OCI-LY7 (cell line): ENCODE results near the gene SPINK5. TPM values are rescaled to one million over a fixed set of nuclear protein-coding genes. Genes with fewer than 3 reads are reported as not detected.

Experiments
- BruUV-seq: library from RNA; stranded (reverse); fragments of 400-500 nt; replicated peaks from 2 replicates; lab custom pipeline; 2021; lab: Mats Ljungman, UMichigan
- CTCF ChIA-PET: fragments of 300-600 bp; sonication (Branson Sonifier 250); formaldehyde crosslinking; loops from one replicate; lab custom pipeline; 2022; ENCODE audit warnings: antibody characterized with exemption; ENCODE audit not compliant: unreplicated experiment; lab: Charles Lee
- POLR2A ChIA-PET: fragments of 300-600 bp; sonication (Branson Sonifier 250); formaldehyde crosslinking; loops from one replicate; lab custom pipeline; 2022; ENCODE audit warnings: antibody characterized with exemption; lab: Charles Lee
- DNase-seq: peaks from one replicate; pipeline ENCODE4 v3.0.0-alpha.2; 2015; ENCODE audit warnings: low spot score
- H2AFZ ChIP-seq: fragments of 200-600 bp; sonication (generic), shearing (Covaris generic); 2 replicates; pipeline ENCODE4 v1.6.1; 2014; ENCODE audit warnings: mild to moderate bottlenecking, antibody characterized with exemption, low read length, moderate library complexity
- H3K27ac ChIP-seq: fragments of 200-600 bp; sonication (generic); 2 replicates; pipeline ENCODE4 v1.5.1; 2014; ENCODE audit warnings: mixed run types, low read depth, mild to moderate bottlenecking, moderate library complexity, low read length, inconsistent platforms; ENCODE audit not compliant: poor library complexity, severe bottlenecking
- H3K36me3 ChIP-seq: fragments of 200-600 bp; sonication (generic); 2 replicates; pipeline ENCODE4 v1.6.1; 2014; ENCODE audit warnings: mild to moderate bottlenecking, antibody characterized with exemption, low read length, moderate library complexity, mixed read lengths; ENCODE audit not compliant: insufficient read depth
- H3K4me1 ChIP-seq: fragments of 200-600 bp; sonication (generic); 2 replicates; pipeline ENCODE4 v1.5.1; 2014; ENCODE audit warnings: mild to moderate bottlenecking, low read length; ENCODE audit not compliant: insufficient read depth, poor library complexity, severe bottlenecking
- H3K4me2 ChIP-seq: fragments of 200-600 bp; sonication (generic); 2 replicates; pipeline ENCODE4 v1.6.1; 2014; ENCODE audit warnings: mild to moderate bottlenecking, low read length
- H3K4me3 ChIP-seq: fragments of 200-600 bp; sonication (generic); 2 replicates; pipeline ENCODE4 v1.5.1; 2014; ENCODE audit warnings: mild to moderate bottlenecking, low read depth, low read length; ENCODE audit not compliant: poor library complexity, severe bottlenecking
- H3K79me2 ChIP-seq: fragments of 200-600 bp; sonication (generic); 2 replicates; pipeline ENCODE4 v1.6.1; 2016; ENCODE audit warnings: low read depth, mild to moderate bottlenecking, low read length, moderate library complexity, mixed read lengths; ENCODE audit not compliant: insufficient read depth
- H3K9me2 ChIP-seq: fragments of 200-600 bp; sonication (generic); 2 replicates; pipeline ENCODE4 v1.6.1; 2016; ENCODE audit warnings: mild to moderate bottlenecking, low read length, mixed read lengths; ENCODE audit not compliant: insufficient read depth
- H3K9me3 ChIP-seq: fragments of 200-600 bp; sonication (generic); 2 replicates; pipeline ENCODE4 v1.6.1; 2014; ENCODE audit warnings: mild to moderate bottlenecking, mixed run types, low read length, mixed read lengths
- H4K20me1 ChIP-seq: fragments of 200-600 bp; sonication (generic); 2 replicates; pipeline ENCODE4 v1.6.1; 2014; ENCODE audit warnings: mild to moderate bottlenecking, antibody characterized with exemption, low read length, moderate library complexity, mixed read lengths; ENCODE audit not compliant: insufficient read depth
- CTCF ChIP-seq: fragments of 200-600 bp; sonication (generic); conservative IDR thresholded peaks from 2 replicates; pipeline ENCODE4 v1.5.1; 2014; ENCODE audit warnings: mild to moderate bottlenecking, antibody characterized with exemption, low read length, moderate library complexity, mixed read lengths
- EZH2phosphoT487 ChIP-seq: fragments of 200-600 bp; sonication (generic); IDR thresholded peaks from 2 replicates; pipeline ENCODE4 v1.6.1; 2018; ENCODE audit warnings: low read depth, borderline replicate concordance, mild to moderate bottlenecking, mixed run types, antibody characterized with exemption, low read length, moderate library complexity, mixed read lengths
- intact Hi-C: fragments of 100-400 bp; cut with micrococcal nuclease; formaldehyde crosslinking; loops from one replicate; pipeline ENCODE4 v1.10.0; 2022; ENCODE audit not compliant: unreplicated experiment
- total RNA-seq, 2 experiments: library from RNA; depleted of rRNA in 1 of 2; stranded (reverse); fragments of >200 nt in 1 of 2; shearing (Covaris generic) in 1 of 2; gene quantifications; 2 replicates each; pipeline ENCODE4 v1.2.3, GENCODE V29; 2014 to 2022

The SPINK5 gene
- total RNA-seq, 2 experiments from 2014 or later: not detected

- H3K9me3 ChIP-seq: no peaks in the 10 kb centered on the region
- H4K20me1 ChIP-seq: no peaks in the 10 kb centered on the region
- ChIA-PET POLR2A (interaction anchor here (0.6 to 1.0 kb wide), 2 partner anchors 13 to 201 kb away, joined by 3 read pairs; no protein-coding TSS in a partner anchor), CTCF (no interaction called here)
- intact Hi-C loops: no loop called here
- no peaks in the 10 kb centered on the region for H3K9me2 ChIP-seq
- H3K4me3 ChIP-seq: no peak overlapping the region
- DNase-seq: no peak
- BruUV-seq: no TSS peak
- H2AFZ ChIP-seq: no peak overlapping the region
- no peaks in the 10 kb centered on the region for H3K79me2 ChIP-seq
- no peaks in the 10 kb centered on the region for H3K4me1 ChIP-seq
- no peak overlapping the region for H3K27ac ChIP-seq
- no peak overlapping the region for H3K4me2 ChIP-seq
- no peak for TF ChIP-seq CTCF
- TF ChIP-seq EZH2phosphoT487: no peak
- no peaks in the 10 kb centered on the region for H3K36me3 ChIP-seq
These were observed 43.4 kb upstream of the SPINK5 start for GRCh38 chr5:148020257-148020988.

GRCh38 chr5:148027505-148027904 lies 36.3 kb upstream of the SPINK5 start:
- H3K9me3 ChIP-seq: no peaks in the 10 kb centered on the region
- H3K27ac ChIP-seq: no peak overlapping the region
- no peaks in the 10 kb centered on the region for H3K9me2 ChIP-seq
- no peak for DNase-seq
- no peak overlapping the region for H2AFZ ChIP-seq
- ChIA-PET CTCF (no interaction called here), POLR2A (interaction anchor here (0.8 to 1.1 kb wide), 2 partner anchors 36 to 42 kb away, joined by 3 read pairs; no protein-coding TSS in a partner anchor)
- intact Hi-C loops: no loop called here
- H3K4me1 ChIP-seq: no peaks in the 10 kb centered on the region
- H3K79me2 ChIP-seq: no peaks in the 10 kb centered on the region
- BruUV-seq: no TSS peak
- no peaks in the 10 kb centered on the region for H4K20me1 ChIP-seq
- H3K4me2 ChIP-seq: no peak overlapping the region
- no peak overlapping the region for H3K4me3 ChIP-seq
- TF ChIP-seq EZH2phosphoT487 (no peak), CTCF (no peak)
- H3K36me3 ChIP-seq: no peaks in the 10 kb centered on the region

GRCh38 chr5:148029131-148029530 lies 34.6 kb upstream of the SPINK5 start:
- no peak for DNase-seq
- TF ChIP-seq CTCF: no peak
- TF ChIP-seq EZH2phosphoT487: no peak
- Histone ChIP-seq H3K4me3 (no peak overlapping the region), H3K79me2 (no peaks in the 10 kb centered on the region), H3K9me2 (no peaks in the 10 kb centered on the region), H2AFZ (no peak overlapping the region), H3K27ac (no peak overlapping the region), H3K36me3 (no peaks in the 10 kb centered on the region), H3K4me1 (no peaks in the 10 kb centered on the region), H4K20me1 (no peaks in the 10 kb centered on the region), H3K4me2 (no peak overlapping the region), H3K9me3 (no peaks in the 10 kb centered on the region)
- ChIA-PET POLR2A (no interaction called here), CTCF (no interaction called here)
- no TSS peak for BruUV-seq
- intact Hi-C loops: no loop called here
